Measurements from ENCODE around the gene UBE2V1. TPM values are rescaled to one million over a fixed set of nuclear protein-coding genes. Genes with fewer than 3 reads are reported as not detected.

The UBE2V1 gene
- total RNA-seq, 3 donors from 2014 or later, result 90.1 to 94.4 (median 94.1) TPM

DNA sequence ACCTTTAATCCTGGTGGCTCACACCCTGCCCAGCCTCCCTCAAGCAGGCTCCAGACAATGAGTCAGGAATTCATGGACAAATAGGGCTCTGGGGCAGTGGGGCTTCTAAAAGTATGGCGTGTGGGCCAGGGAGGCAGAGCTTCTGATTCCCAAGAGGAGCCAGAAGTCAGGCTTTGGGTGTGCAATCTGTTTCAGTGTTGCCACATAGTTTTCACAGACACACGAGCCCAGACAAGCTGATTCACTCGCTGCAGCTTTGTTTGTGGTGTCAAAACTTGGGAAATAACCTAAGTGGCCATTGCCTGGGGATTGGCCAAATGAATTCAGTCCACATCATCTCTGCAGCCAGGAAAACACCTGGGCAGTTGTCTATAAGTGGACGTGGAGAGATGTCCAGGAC lies 31.4 kb upstream of the UBE2V1 start:
- DNase-seq (no peak), ATAC-seq (peak; percentile 9)
- H3K9me3 ChIP-seq, result no peaks in the 10 kb centered on the region
- H3K4me1 ChIP-seq (ENCODE audit: low read depth), result peaks cover 10% of the 10 kb centered on the region
- TF ChIP-seq CTCF (IDR thresholded peaks at IDR 0.05), result no peak
- peaks cover 7% of the 10 kb centered on the region for H3K36me3 ChIP-seq (ENCODE audit: low read depth)
- intact Hi-C loops (cut with DNase I, micrococcal nuclease), result no loop called here
- H3K4me3 ChIP-seq, result no peak overlapping the region

GRCh38 chr20:50142812-50143211 lies 29.9 kb upstream of the UBE2V1 start:
- intact Hi-C loops (cut with DNase I, micrococcal nuclease), result no loop called here
- H3K36me3 ChIP-seq (ENCODE audit: low read depth), result peaks cover 7% of the 10 kb centered on the region
- peaks cover 10% of the 10 kb centered on the region for H3K4me1 ChIP-seq (ENCODE audit: low read depth)
- ATAC-seq (peak; percentile 20), DNase-seq (no peak)
- no peaks in the 10 kb centered on the region for H3K9me3 ChIP-seq
- no peak for TF ChIP-seq CTCF (IDR thresholded peaks at IDR 0.05)
- no peak overlapping the region for H3K4me3 ChIP-seq

DNA sequence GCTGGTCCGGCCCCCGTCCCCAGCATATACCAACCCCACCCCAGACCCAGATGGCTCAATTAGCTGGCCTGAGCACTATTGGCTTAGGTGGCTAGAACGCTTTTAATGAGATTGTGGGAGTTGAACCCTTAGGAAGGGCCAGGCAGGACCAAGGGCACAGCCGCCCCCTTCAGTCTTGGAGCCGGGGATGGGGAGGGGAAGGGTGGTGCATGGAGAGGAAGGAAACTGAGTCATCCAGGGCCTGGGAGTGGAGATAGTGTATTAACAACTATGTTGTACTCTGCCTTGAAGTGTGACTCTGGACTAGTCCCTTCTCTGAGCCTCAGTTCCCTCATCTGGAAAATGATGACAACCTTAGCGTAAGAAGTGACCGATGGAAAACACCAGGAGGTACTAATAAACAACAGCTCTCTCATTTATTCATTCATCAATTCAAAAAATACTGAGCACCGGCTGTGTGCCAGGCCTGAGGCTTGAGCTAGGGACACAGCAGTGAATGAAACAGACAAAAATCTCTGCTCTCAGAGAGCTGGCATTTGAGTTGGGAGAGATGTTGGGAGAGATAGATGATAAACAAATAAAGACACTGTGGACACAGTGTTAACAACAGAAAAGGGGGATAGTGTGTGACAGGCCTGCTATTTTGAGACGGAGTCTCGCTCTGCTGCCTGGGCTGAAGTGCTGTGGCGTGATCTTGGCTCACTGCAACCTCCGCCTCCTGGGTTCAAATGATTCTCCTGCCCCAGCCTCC lies 29.0 kb upstream of the UBE2V1 start:
- Histone ChIP-seq H3K4me1 (ENCODE audit: low read depth) (peaks cover 4% of the 10 kb centered on the region), H3K4me3 (no peak overlapping the region), H3K9me3 (no peaks in the 10 kb centered on the region), H3K36me3 (ENCODE audit: low read depth) (peaks cover 7% of the 10 kb centered on the region)
- DNase-seq (no peak), ATAC-seq (no peak)
- TF ChIP-seq CTCF (IDR thresholded peaks at IDR 0.05), result no peak
- intact Hi-C loops (cut with DNase I, micrococcal nuclease), result no loop called here

GRCh38 chr20:50141018-50141675 lies 28.2 kb upstream of the UBE2V1 start:
- H3K36me3 ChIP-seq (ENCODE audit: low read depth), result peaks cover 7% of the 10 kb centered on the region
- no peaks in the 10 kb centered on the region for H3K4me1 ChIP-seq (ENCODE audit: low read depth)
- intact Hi-C loops (cut with DNase I, micrococcal nuclease), result no loop called here

DNA sequence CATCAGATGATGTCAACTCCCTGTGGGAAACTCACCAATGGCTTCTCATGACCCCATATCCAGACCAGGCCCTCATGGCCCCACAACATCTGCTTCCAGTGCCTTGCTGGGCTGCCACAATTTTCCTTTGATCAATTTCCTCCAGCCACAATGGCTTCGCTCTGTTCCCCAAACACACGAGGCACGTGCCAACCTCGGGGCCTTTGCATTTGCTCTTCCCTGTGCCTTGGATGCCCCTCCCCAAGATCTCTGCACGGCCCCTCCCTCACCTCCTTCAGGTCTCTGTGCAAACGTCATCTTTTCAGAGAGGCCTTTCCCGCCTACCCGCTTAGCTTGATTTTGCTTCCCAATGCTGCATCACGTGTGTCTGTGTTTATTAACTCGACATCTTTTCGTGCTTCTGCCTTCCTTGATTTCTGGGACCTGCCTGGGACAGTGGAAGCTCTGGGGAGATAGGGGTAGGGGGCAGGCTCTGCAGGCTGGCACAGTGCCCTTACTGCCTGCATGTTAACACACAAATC lies 27.4 kb upstream of the UBE2V1 start:
- no peak for DNase-seq
- Histone ChIP-seq H3K4me3 (no peak overlapping the region), H3K36me3 (ENCODE audit: low read depth) (peaks cover 7% of the 10 kb centered on the region), H3K9me3 (no peaks in the 10 kb centered on the region), H3K4me1 (ENCODE audit: low read depth) (no peaks in the 10 kb centered on the region)
- ATAC-seq, result no peak
- intact Hi-C loops (cut with DNase I, micrococcal nuclease), result no loop called here
- no peak for TF ChIP-seq CTCF (IDR thresholded peaks at IDR 0.05)

More at GRCh38 chr20:50141018-50141675, 28.2 kb upstream of the UBE2V1 start:
- no peak overlapping the region for H3K4me3 ChIP-seq
- DNase-seq (no peak), ATAC-seq (no peak)
- H3K9me3 ChIP-seq, result no peaks in the 10 kb centered on the region
- no peak for TF ChIP-seq CTCF (IDR thresholded peaks at IDR 0.05)

Measured in mucosa of descending colon (tissue), 3 donors.